Activated T-cell treated with anti-CD3 and anti-CD28 coated beads for 24 hours (primary cell): ENCODE results near the gene CARD10.
"Not testable (repeated sequence)": the region's sequence is repeated elsewhere in the genome, so short reads cannot be mapped to it uniquely, and the experiment has no call there.

Source experiments
- DNase-seq: peaks from one replicate; pipeline ENCODE4 v3.0.0-alpha.2; 2020; ENCODE audit warnings: low read depth

Gene CARD10

DNA sequence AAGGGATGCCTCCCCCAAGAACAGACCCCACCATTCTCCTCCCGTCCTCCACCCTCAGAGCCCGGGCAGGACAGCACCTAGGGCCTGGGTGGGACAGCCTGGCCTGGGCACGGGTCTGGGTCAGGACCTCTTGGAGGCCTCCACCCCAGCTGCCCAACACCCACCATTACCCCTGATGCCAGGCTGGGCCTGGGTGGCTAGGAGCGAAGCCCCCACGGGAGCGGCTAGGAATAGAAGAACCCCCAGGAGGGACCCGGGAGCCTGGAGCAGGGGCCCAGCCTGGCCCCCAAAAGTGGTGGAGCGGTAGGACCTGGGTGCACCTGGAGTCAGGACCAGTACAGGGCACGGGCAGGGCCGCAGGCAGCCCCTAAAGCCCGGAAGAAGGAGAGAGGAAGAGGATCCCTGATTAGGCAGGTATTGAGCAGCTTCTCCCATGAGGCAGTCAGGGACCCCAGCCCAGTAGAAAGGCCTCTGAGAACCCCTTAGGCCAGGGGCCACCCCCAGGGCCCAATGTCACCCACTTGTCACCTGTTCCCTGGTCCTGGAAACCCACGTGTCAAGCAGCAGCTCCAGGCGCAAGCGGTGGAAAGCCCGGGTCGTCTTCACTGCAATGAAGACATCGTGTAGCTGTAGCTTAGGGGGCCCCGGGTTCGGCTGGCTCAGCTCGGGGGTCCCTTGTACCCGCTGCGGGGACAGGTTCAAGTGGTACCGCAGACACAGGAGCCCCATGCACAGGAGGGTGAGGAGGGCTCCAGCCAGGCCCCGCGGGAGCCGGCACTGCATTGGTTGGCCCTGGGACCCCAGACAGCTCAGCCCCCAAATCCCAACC is 33.6 kb downstream of the CARD10 start:
- DNase-seq, result peak; percentile 9

DNA sequence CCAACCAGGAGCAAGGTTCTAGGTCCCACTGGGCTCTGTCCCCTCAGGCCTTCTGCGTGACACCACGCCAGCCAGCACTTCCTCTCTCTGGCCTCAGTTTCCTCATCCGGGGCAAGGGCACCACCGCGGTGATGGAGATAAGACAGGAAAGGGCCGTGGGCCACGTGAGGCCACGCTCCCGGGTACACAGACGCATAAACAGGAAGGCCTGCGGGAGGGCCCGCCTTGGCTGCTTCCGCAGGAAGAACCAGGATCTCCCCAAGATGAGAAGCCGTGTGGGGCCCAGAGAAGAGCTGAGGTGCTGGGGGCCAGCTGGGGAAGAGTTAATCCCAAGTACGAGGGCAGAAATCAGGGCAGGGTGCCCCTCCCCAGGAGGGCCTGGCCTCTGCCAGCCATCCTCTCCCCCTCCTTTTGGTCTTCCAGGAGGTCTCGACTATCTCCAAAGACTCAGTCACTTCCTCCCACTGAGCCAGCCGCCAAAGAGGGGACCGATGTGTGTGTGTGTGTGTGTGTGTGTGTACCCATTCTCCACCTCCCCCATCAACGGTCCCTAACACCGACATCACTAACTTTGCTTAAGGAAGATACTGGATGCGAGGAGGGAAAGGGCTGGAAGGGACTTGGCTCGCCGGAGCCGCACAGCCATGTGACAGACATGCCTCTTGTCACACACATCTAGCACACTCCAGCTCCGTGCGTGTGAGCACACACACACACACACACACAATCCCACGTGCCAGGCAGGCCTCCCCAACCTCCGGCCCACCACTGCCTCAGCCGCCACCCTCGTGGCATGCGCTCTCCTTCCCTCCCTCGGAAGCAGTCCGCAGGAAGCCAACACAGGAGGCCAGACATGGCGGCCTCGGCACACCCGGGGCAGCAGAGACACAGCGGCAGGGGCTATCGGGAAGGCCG is 34.5 kb downstream of the CARD10 start:
- peak; percentile 76 for DNase-seq

DNA sequence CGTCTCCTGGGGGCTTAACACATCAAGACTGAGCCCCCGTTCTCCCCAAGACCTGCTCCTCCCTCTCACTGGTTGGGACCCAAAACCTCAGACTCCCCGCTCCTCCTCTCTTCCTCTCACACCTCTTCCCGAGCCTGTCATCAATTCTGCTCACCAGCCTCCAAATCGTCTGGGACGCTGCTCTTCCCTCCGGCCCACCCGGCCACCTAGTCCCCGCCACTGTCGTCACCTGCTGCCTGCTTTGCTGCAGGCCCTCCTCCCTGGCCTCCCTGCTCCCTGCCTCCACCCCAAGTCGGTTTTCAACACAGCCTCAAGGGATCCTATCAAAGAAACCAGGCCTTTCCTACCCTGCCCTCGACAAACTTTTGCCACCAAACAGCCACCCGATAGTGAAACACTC is 36.2 kb downstream of the CARD10 start:
- DNase-seq, result no peak

DNA sequence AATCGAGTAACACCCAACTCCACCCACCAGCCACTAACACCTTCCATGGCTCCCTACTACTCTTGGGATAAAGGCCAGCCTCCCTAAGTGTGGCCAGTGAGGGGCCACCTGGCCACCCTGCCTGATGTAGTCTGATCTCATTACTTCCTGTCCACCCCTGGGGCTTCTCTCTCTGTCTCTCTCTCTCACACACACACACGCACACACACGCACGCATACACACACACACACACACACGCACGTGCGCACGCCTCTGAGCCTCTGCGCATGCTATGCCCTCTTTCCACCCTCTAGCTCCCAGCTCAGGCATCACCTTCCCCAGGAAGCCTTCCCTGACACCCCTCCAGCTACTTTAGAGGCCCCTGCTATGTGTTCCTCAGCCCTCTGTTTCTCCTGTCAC is 37.0 kb downstream of the CARD10 start:
- DNase-seq, result no peak

DNA sequence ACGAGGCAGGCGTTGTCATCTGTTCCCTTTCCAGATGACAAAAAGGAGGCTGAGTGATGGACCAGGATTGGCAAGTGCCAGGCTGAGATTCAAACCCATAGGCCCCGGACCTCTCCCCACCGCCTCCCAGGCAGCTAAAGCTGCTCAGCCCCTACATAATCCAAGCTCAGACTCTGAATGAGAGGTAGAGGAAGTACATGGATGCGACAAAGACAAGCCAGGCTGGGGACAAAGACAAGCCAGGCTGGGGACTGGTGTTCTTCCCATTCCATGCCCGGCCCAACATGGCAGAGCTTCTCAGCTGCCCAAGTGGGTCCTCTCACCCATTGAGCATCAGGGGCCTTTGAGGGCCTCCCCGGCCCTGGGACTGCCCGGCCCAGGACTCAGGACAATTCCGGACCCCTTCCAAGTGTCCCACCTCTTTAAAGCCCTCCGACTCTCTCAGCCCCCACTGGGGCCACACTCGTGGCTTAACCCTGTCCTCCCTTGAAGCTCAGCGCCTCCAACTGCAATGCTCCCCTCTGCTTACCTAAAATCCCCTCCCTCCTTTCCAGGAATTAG is 37.8 kb downstream of the CARD10 start:
- no peak for DNase-seq

DNA sequence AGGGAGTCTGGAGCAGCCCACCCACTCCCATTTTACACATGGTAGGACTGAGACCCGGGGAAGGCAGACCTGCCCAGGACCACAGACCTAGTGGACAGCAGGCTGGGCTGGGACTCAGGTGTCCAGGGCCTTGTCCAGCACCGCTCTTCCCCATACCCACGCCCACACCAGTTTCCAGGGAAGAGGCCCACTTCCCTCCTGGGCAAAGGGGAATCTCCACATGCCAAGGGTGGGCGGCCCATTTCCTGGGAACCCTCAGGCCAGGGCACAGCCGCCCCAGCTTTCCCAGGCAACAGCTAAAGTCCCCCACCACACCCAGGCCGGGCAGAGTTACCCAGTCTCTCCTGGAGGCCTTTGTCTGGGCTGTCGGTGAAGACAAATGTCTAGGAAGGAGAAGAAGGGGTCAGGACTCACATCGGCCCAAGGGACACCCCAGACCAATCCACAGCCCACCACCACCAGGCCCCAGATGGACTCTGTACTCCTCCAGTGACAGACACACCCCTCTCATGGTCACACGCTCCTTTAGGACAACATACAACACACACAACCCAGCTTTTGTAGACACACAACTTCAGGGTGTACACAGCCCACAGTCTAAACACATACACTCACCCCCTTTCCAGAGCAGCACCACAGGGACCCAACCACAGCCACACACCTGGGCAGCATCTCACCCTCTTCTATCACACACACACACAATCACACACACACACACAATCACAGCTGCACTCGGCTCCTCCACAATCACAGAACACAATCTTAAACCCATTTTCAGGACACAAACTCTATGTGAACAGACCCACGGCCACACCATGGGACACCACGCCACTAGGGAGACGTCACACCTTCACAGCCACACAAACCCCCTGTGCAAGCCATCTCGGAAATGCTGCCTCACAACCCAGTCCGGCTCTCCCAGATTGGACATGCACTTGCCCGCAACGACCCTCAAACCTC is 38.5 kb downstream of the CARD10 start:
- no peak for DNase-seq

GRCh38 chr22:37479196-37479595 is 40.0 kb downstream of the CARD10 start:
- DNase-seq, result no peak

- no peak for DNase-seq
These were observed 42.6 kb downstream of the CARD10 start for GRCh38 chr22:37476389-37477329.

GRCh38 chr22:37474447-37475090 is 44.6 kb downstream of the CARD10 start:
- no peak for DNase-seq

- DNase-seq, result no peak
These were observed 45.7 kb downstream of the CARD10 start for GRCh38 chr22:37473437-37473946.

GRCh38 chr22:37472418-37473006 is 46.7 kb downstream of the CARD10 start:
- DNase-seq, result peak; percentile 9

DNA sequence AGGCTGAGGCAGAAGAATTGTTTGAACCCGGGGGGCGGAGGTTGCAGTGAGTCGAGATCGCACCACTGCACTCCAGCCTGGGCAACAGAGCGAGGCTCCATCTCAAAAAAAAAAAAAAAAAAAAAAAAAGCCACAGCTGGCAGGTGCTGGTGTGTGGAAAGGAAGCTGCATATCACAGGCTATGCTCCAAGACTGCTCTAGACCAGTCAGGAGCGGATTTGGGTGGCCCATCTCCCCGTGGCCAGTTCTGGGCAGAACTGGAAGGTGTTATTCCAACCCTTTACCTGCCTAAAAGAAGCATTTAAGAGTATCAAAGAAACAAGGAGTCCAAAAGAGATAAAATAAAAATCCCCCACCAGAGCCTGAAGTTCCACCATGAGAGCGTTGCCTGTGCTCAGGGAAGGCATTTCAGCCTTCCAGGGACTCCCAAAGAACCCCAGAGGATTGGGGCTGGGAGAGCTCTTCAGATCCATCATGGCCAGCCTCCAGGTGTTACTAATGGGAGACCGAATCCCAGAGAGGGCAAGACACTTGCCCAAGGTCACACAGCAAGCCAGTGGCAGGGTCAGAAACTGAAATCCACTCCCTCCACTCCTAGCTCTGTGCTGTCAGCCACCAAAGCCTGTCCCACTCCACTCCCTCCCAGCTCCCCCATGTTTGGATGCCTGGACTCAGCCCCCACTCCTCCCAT is 47.3 kb downstream of the CARD10 start:
- no peak for DNase-seq

DNA sequence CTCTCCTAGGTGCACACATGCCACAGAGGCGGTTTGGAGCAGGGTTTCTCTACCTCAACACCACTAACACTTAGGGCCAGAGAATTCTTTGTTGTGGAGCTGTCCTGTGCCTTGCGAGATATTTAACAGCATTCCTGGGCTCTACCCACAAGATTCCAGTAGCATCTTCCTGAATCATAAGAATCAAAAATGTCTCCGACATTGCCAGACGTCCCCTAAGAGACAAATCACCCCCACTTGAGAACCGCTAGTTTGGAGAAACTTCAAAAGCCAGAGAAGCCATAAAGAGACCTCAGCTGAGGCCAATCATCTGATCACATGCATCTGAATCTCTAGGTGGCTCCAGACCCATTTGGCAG is 49.1 kb downstream of the CARD10 start:
- DNase-seq, result no peak

- no peak for DNase-seq
These were observed 49.7 kb downstream of the CARD10 start for GRCh38 chr22:37469416-37470086.

DNA sequence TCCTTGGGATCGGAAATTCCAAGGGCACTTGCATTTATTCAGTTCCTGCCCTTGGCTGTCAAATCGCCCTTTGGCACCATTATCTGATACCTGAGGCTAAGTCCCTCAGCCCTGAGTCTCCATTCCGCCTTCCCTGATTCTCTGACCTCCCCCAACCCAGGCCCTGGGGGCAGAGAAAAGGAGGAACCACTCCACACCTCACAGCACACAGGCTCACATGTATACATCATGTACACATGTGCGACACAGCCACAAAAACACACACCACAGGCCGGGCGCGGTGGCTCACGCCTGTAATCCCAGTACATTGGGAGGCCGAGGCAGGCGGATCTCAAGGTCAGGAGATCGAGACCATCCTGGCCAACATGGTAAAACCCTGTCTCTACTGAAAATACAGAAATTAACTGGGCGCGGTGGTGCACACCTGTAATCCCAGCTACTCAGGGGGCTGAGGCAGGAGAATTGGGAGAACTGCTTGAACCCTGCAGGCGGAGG is 51.0 kb downstream of the CARD10 start:
- not testable (repeated sequence) for DNase-seq

GRCh38 chr22:37467391-37467955 is 51.7 kb downstream of the CARD10 start:
- no peak for DNase-seq

DNA sequence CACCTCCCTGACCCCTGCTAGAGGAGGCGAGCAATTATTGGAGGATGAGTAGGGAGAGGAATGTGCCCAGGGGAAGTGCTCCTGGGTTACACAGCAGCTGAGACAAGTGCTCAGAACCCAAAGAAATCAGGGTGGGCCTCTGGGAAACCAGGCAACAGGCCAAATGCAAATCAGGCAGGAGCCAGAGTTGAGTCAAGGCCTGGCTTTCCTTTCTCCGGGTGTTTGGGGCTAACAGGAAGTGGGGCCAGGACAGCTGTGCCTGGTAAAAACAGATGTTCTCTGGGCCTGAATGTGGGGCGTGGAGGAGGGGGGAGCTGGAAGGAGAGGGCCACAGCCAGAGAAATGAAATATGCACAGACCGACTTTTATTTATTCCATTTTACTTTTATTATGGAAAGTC is 55.0 kb downstream of the CARD10 start:
- no peak for DNase-seq

DNA sequence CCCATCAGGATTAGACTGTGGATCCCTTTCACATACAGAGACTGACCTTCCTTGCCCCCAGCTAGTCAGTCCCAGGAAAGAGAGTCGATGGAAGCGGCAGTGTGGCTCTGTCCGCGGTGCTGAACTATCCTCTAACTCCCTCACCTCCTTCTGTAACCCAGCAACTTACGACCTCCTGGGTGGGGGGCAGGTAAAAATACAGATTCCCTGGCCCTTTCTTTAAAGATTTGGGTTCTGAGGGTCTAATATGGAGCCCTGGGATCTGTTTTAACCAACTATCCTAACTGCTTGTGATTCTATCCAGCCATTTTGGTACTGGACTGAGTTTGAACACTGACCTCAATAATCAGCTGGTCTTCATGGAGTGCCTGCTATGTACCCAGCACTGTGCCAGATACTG is 56.2 kb downstream of the CARD10 start:
- DNase-seq, result no peak
